GM12873 (cell line): Measurements from ENCODE around the gene TREM2.

ENCODE experiments used
- CTCF ChIP-seq: IDR thresholded peaks from 2 replicates; pipeline ENCODE4 v1.5.1; 2012; ENCODE audit warnings: low read depth, mild to moderate bottlenecking, moderate library complexity, low read length, control low read depth; ENCODE audit not compliant: insufficient read depth; ENCODE audit errors: missing control alignments

TREM2 gene

DNA sequence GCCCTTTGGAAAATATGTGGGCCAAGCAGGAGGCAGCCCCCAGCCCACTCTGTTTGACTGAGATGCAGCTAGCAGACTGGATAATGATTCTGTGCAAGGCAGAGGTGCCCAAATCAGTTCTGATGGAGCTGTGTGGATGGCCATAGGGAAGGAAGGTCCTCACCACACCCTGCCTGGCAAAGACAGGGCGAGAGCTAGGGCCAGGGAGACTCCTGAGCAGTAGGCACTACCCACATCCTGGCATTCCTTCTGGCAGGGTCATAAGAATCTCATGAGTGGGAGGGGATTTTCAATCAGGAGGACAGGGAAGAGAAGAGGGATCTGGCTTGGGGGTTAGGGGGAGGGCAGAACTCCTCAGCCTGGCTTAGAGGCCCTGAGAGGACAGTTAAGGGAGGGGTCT, 18.6 kb upstream of the TREM2 start:
- TF ChIP-seq CTCF, result no peak

- no peak for TF ChIP-seq CTCF
Observed at GRCh38 chr6:41179163-41179562, 16.2 kb upstream of the TREM2 start.

DNA sequence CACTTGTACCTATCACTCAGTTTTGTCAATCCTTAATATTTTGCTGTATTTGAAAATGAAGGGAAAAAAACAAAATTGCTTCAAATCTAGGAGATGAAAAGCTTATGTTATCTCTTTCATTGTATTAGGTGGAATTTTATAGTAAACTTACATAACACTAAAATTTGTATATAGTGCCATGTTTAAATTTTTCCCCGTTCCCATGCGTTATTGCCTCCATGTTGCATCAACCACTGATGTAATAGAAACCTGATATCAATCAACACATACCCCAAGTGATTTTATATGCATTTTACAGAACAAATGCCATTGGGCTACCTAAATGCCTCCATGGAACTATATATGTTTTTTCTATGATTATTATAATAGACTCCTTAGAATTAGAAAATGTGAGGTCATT, 14.8 kb upstream of the TREM2 start:
- no peak for TF ChIP-seq CTCF

GRCh38 chr6:41177287-41177686, 14.4 kb upstream of the TREM2 start:
- no peak for TF ChIP-seq CTCF

DNA sequence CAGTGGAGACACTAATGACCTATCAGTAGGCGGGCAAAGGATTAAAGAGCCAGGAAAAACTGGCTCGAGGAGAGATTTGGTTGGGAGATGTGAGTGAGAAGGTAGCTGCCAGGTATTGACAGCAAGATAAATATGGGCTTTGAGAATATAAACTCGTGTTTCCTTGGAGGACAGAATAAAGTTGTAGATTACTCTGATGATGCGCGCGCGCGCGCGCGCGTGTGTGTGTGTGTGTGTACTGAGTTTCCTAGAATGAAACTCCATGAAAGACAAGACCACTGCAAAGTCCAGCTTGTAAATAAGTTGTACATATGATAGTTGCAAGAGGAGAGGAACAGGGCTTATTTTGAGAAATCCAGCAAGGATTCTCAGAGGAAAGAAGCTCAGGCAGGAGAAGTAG, 13.3 kb upstream of the TREM2 start:
- no peak for TF ChIP-seq CTCF

GRCh38 chr6:41175084-41175483, 12.2 kb upstream of the TREM2 start:
- no peak for TF ChIP-seq CTCF

GRCh38 chr6:41174610-41175009, 11.7 kb upstream of the TREM2 start:
- no peak for TF ChIP-seq CTCF

- TF ChIP-seq CTCF, result no peak
Observed at GRCh38 chr6:41171908-41172307, 9.0 kb upstream of the TREM2 start.
